Activated B cell treated with CpG ODN at 0.5 μM for 24 hours (primary cell): ENCODE measurements around the gene IL1F10. TPM values are rescaled to one million over a fixed set of nuclear protein-coding genes. Genes with fewer than 3 reads are reported as not detected.

ENCODE experiments used
- ATAC-seq: fragments of 200-7000 bp; cut with Tn5 transposase; one replicate; pipeline ENCODE4 v1.10.0; 2021; ENCODE audit warnings: low read depth, mild to moderate bottlenecking, moderate library complexity
- CTCF ChIA-PET: fragments of 350-600 bp; sonication (Branson Sonifier 250); formaldehyde crosslinking; loops from one replicate; lab custom pipeline; 2021; ENCODE audit warnings: antibody characterized with exemption; lab: Charles Lee
- POLR2A ChIA-PET: fragments of 350-600 bp; sonication (Branson Sonifier 250); formaldehyde crosslinking; loops from one replicate; lab custom pipeline; 2021; ENCODE audit warnings: antibody characterized with exemption; lab: Charles Lee
- DNase-seq: peaks from one replicate; pipeline ENCODE4 v3.0.0; 2022
- H3K27ac Mint-ChIP-seq: one replicate; pipeline ENCODE4 v1.8.0; 2020; ENCODE audit warnings: mixed read lengths
- H3K27me3 Mint-ChIP-seq: one replicate; pipeline ENCODE4 v1.8.0; 2021; ENCODE audit warnings: mixed read lengths
- H3K36me3 Mint-ChIP-seq: one replicate; pipeline ENCODE4 v1.8.0; 2021; ENCODE audit warnings: low read depth, mixed read lengths
- H3K4me1 Mint-ChIP-seq: one replicate; pipeline ENCODE4 v1.8.0; 2021; ENCODE audit warnings: mixed read lengths
- H3K4me3 Mint-ChIP-seq: one replicate; pipeline ENCODE4 v1.8.0; 2020; ENCODE audit warnings: mild to moderate bottlenecking, mixed read lengths
- H3K9me3 Mint-ChIP-seq: one replicate; pipeline ENCODE4 v1.8.0; 2020; ENCODE audit warnings: mixed read lengths
- intact Hi-C: fragments of 100-400 bp; cut with micrococcal nuclease; formaldehyde crosslinking; loops from one replicate; pipeline ENCODE4 v1.15.1; 2024
- total RNA-seq: library from RNA; stranded (reverse); gene quantifications from 2 replicates; pipeline ENCODE4 v1.2.3, GENCODE V29; 2022
- TF ChIP-seq, protein P1 (sequence below): fragments of 200-600 bp; IDR thresholded peaks from one replicate; pipeline ENCODE4 v1.8.0; 2022; ENCODE audit warnings: antibody characterized with exemption, mild to moderate bottlenecking

The IL1F10 gene
- total RNA-seq, 1 donor from 2014 or later = not detected

GRCh38 chr2:113057117-113057516 is 10.7 kb upstream of the IL1F10 start:
- ChIA-PET POLR2A (no interaction called here), CTCF (no interaction called here)
- ATAC-seq = no peak
- peaks cover 17% of the 10 kb centered on the region for H3K27me3 Mint-ChIP-seq
- H3K4me1 Mint-ChIP-seq = no peaks in the 10 kb centered on the region
- H3K36me3 Mint-ChIP-seq = no peaks in the 10 kb centered on the region
- no peak overlapping the region for H3K27ac Mint-ChIP-seq
- H3K9me3 Mint-ChIP-seq = peaks cover 28% of the 10 kb centered on the region
- DNase-seq = no peak
- intact Hi-C loops = no loop called here
- TF ChIP-seq, protein P1, sequence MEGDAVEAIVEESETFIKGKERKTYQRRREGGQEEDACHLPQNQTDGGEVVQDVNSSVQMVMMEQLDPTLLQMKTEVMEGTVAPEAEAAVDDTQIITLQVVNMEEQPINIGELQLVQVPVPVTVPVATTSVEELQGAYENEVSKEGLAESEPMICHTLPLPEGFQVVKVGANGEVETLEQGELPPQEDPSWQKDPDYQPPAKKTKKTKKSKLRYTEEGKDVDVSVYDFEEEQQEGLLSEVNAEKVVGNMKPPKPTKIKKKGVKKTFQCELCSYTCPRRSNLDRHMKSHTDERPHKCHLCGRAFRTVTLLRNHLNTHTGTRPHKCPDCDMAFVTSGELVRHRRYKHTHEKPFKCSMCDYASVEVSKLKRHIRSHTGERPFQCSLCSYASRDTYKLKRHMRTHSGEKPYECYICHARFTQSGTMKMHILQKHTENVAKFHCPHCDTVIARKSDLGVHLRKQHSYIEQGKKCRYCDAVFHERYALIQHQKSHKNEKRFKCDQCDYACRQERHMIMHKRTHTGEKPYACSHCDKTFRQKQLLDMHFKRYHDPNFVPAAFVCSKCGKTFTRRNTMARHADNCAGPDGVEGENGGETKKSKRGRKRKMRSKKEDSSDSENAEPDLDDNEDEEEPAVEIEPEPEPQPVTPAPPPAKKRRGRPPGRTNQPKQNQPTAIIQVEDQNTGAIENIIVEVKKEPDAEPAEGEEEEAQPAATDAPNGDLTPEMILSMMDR = no peak
- no peak overlapping the region for H3K4me3 Mint-ChIP-seq

DNA sequence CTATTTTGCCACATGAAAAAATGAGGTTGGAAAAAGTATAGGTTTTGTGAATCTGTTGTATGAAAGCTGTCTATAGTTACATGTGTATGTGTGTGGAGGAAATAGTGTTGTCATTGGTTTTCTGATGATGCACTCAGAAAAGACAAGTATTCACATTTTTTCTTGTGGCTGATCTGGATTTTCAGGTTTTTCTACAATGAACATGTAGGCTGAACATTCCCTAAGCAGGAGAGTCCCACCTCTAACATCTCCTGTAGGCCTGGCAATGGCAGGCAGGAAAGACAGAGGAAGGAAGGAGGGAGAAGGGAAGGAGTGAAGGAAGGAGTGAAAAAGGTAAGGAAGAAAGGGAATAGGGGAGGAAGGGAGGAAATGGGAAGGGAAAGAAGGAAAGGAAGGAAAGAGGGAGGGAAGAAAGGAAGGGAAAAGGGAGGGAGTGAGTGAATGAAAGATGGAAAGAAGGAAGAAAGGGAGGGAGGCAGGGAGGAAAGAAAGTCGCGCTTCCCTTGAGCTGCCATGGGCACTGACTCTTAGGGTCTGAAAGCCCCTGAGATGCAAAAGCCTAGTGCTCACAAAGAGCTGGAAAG is 9.3 kb upstream of the IL1F10 start:
- TF ChIP-seq, protein P1 = no peak
- Mint-ChIP-seq H3K36me3 (no peaks in the 10 kb centered on the region), H3K9me3 (peaks cover 26% of the 10 kb centered on the region), H3K27ac (no peak overlapping the region), H3K4me3 (no peak overlapping the region), H3K4me1 (no peaks in the 10 kb centered on the region), H3K27me3 (peaks cover 15% of the 10 kb centered on the region)
- intact Hi-C loops = no loop called here
- ChIA-PET CTCF (no interaction called here), POLR2A (no interaction called here)
- no peak for ATAC-seq
- DNase-seq = no peak

- Mint-ChIP-seq H3K36me3 (no peaks in the 10 kb centered on the region), H3K4me1 (no peaks in the 10 kb centered on the region), H3K27ac (no peak within 1 kb of the TSS), H3K9me3 (peaks cover 20% of the 10 kb centered on the region), H3K27me3 (peaks cover 17% of the 10 kb centered on the region), H3K4me3 (no peak within 1 kb of the TSS)
- ATAC-seq = no peak
- TF ChIP-seq, protein P1 = no peak
- no peak for DNase-seq
- intact Hi-C loops = no loop called here
- CTCF ChIA-PET = no interaction called here
- POLR2A ChIA-PET = no interaction called here
These were observed 8.5 kb upstream of the IL1F10 start, which contains the start of gene IL36RN for GRCh38 chr2:113058998-113059960. Gene IL36RN, plus strand, starts transcription at chr2:113059198. Its CDS starts 241 bp downstream, at chr2:113059439.

DNA sequence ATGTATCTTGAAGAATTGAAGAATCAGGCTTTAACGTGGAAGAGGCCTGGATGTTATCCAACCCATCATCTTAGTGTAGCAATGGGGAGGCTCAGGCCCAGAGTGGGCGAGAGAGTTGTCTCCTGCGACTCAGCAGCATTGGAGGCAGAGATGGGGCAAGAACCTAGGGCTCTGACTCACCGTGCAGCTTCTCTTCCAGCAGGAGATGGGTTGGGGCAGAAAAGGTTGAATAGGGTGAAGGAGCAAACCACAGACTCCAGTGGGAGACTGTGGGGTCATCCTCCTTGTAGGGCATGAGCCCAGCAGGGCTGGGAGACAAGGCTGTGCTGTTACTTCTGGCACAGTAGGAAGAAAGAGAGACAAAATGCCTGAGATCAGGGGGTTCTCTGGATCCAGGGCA is 7.4 kb upstream of the IL1F10 start:
- no peaks in the 10 kb centered on the region for H3K4me1 Mint-ChIP-seq
- no peak overlapping the region for H3K4me3 Mint-ChIP-seq
- intact Hi-C loops = no loop called here
- TF ChIP-seq, protein P1 = no peak
- POLR2A ChIA-PET = no interaction called here
- H3K9me3 Mint-ChIP-seq = peaks cover 13% of the 10 kb centered on the region
- H3K27me3 Mint-ChIP-seq = peaks cover 21% of the 10 kb centered on the region
- no peak overlapping the region for H3K27ac Mint-ChIP-seq
- DNase-seq (no peak), ATAC-seq (no peak)
- no peaks in the 10 kb centered on the region for H3K36me3 Mint-ChIP-seq
- CTCF ChIA-PET = no interaction called here

GRCh38 chr2:113060796-113061195 is 7.0 kb upstream of the IL1F10 start:
- H3K4me3 Mint-ChIP-seq = no peak overlapping the region
- peaks cover 9% of the 10 kb centered on the region for H3K9me3 Mint-ChIP-seq
- ATAC-seq (no peak), DNase-seq (no peak)
- CTCF ChIA-PET = no interaction called here
- H3K36me3 Mint-ChIP-seq = no peaks in the 10 kb centered on the region
- TF ChIP-seq, protein P1 = no peak
- peaks cover 21% of the 10 kb centered on the region for H3K27me3 Mint-ChIP-seq
- H3K4me1 Mint-ChIP-seq = no peaks in the 10 kb centered on the region
- POLR2A ChIA-PET = no interaction called here
- intact Hi-C loops = no loop called here
- H3K27ac Mint-ChIP-seq = no peak overlapping the region
